HG03575 (cell line): Measurements from ENCODE around the gene GLUL.
"Not testable (repeated sequence)": the region's sequence is repeated elsewhere in the genome, so short reads cannot be mapped to it uniquely, and the experiment has no call there.

Source experiments
- ATAC-seq: cut with Tn5 transposase; IDR thresholded peaks from one replicate; pipeline ENCODE4 v1.9.1; 2021; ENCODE audit not compliant: unreplicated experiment, insufficient number of reproducible peaks, low FRiP score; ENCODE audit errors: extremely low read depth

The GLUL gene

DNA sequence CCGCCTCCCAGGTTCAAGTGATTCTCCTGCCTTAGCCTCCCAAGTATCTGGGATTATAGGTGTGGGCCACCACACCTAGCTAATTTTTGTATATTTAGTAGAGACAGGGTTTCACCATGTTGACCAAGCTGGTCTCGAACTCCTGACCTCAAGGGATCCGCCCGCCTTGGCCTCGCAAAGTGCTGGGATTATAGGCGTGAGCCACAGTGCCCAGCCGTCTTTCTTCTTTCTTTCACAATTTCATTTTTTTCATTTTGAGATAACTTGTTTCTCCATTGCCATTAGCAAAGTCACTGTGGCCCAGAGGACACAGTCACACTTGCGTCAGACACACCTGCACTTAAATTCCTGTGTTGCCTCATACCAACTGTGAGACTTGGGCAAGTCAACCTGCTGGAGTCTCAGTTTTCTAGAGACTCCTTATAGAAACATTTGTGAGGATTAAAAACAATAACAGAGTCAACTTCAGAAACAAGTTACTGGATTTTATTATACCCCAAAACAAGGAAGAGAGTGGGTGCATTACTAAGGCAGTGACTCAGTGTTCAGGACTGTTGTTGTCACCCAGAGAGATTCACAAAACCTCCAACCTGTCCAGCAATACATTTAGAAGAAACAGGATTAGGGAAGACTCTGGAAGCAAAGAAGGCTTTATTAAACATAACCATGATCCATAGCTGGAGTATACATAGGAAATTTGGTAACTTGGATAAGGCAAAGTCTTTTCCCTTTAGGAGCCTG lies 6.2 kb upstream of the GLUL start:
- no peak for ATAC-seq

DNA sequence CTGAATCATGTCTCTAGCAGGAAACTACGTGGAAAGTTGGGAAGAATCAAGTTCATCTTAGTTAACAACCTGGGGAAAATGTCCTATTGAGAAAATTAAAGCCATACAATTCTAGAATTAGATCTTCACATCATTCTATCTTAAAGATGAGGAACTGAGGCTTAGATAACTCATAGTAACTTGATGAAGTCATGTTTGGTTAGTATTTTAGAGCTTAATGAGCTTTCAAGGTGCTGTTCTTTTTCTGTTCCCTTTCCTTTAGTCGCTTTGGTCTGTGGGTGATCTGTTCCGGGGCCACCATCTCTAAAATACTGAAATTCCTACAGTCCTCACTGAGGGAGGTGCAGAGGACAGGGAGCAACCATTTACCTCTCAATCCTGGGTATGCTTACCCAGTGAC lies 4.3 kb upstream of the GLUL start:
- no peak for ATAC-seq

DNA sequence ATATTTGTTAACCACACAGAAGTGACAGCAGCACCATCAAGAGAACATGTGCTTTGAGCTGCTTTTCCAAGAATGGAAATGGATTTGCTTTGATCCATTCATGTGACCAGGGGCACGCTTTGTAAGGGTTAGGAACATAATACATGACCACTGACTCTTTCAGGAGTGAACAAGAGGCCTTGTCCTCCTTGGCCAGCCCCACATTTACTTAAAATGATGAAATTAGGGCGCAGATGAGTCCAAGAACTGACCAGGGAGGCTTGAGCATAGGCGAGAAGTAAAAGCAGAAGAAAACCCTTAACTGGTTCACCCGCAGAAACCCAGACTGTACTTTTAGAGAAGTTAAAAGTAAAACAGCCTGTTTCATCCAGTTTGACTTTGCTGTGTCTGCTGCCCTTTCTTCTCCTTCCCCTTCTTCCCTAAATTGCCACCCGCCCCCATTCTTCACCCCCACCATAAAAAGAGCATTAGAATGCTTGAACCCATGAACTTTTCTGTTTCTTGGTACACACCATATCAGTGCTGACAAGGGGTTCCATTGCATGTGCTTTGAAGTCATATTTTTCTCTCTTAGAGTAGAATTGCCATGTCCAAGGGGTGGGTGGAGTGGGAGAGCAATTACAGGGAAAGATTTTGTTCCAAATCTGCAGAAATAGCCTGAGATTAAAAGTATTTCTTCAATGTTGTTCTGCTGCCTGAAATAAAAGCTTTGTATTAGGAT lies 2.6 kb upstream of the GLUL start:
- no peak for ATAC-seq

DNA sequence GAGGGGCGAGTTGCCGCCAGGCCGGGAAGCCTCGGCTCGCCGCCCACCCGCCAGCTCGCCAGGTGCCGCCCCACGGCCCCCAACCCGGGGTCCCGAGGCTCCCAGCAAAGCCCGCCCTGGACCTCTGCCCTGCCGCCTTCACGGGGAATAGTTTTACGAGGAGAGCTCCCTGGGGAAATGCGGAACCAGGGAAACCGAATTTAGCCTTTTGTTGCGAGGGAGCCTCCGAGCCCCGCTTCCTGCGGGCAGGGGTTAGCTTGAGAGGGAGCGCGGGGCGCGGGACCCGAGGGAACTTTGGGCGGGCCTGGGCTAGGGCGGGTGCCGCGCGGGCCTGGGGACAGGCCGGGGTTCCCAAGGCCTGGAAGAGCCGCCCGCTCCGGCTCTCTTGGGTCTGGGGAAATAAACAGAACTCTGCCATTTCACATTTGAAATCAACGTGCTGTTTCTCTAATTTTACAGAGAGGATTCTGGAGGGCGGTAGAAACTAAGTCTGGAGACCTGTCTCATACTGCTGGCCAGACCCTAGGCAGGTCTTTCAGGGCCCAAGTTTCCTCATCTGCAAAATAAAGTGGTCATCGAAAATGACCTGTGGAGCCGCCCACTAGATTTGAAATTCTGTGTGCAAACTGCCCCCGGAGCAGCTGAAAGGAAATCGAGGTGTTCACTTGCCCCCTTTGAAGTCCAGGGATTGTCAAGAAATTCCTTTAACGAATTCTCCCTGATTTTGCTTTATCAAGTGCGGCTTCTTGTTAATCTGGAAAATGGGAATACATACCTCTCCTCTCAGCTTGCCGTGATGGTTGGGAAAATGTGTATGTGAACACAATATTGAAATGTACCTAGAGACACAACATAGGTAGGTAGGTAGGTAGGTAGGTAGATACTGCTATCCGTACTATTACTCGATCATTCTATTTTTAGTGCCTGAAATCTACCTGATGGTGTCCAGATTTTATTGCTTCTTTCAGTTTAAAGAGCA lies 749 bp upstream of the GLUL start:
- ATAC-seq, result no peak

DNA sequence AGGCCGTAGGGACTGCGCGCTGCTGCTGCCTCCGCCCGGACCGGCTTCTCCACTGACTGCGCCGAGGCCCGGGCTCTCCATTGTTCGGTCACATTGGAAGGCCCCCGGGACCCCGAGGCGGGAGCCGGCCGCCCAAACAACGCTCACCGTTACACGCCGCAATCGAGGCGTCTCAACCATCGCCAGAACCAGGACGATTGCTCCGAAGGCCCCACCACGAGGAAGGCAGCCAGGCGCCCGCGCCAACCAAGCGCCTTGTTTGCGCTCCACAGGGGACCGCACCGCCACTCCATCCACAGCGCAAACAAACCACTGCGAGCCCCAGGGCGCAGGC lies 595 bp downstream of the GLUL start:
- peak; percentile 24 for ATAC-seq

DNA sequence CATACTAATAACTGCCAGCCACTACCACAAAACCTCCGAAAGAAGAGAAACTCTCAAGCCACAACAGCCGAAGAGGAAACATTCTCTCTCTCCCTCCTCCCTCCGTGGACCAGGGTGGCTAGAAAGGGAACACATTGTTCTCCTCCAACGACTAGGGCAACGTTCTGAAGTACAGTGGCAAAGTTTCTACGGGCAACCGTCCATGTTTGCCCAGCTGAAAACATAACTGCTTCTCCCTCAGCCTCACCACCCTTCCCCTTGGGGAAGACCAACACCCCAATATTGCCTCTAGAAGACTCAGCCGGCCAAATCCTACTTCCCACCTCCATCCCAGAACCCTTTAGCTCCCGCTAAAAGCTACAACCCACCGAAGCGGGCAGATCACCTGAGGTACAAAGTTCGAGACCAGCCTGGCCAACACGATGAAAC lies 2.0 kb downstream of the GLUL start:
- no peak for ATAC-seq

DNA sequence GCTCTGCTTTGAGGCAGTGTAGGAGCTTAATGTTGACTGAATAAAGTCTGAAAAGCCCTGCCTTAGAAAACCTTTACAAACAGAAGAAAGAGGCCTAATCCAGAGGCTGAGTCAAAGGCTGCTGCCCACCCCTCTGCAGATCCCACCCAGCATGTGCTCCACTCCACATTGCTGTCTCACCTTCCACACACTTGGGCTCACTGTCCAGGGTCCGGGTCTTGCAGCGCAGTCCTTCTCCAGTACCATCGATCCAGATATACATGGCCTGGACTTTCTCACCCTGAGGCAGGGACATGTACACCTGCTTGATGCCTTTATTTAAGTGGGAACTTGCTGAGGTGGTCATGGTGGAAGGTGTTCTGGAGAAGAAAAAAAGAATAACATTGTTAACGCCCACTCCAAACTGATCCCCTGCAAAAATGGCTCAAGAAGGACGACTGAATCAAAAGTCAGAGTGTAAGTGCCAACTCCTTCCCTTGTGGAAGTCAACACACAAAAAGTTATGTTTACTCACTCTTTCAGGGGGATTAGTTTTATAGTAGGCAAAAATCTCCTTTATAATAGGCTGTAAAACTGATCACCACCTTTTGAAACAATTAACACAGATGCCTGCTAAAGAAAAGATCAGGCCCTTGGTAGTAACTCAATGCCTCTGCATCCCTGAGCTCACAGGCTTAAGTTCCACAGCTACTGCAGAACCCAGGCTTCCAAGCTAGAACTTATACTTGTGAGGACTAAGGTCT lies 3.0 kb downstream of the GLUL start:
- ATAC-seq, result no peak

DNA sequence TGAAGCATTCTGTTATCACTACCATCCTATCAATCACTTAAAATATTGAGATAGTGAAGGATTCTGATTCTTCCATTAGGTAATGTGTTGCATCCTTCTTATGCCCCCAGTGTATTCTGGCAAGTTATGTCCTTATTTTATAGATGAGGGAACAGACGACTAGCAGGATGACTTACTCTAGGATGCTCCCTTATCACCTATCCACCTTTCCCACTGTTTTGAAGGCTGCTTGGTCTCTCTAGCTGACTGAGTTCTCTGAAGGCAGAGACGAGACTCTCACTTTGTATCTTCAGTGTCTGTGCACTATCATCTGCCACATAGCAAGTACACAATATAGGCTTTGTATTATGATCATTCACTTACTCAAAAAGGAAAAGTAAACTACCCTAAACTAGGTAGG lies 4.0 kb downstream of the GLUL start:
- ATAC-seq, result no peak

DNA sequence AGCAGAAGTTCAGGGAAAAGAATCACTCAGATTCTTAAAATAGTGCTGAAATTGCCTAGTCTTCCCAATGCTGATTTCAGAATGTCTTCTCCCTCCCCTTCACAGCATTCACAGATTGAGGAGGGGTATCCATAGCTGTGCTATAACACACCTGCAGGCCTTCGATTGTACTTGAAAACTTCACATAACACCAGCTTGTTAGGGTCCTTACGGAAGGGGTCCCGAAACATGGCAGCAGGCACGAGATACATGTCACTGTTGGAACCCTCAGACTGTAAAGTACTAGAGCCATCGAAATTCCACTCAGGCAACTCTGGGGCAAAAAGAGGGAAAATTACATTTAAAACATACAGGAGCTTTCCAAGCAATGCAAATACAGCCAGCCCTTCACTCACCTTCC lies 4.6 kb downstream of the GLUL start:
- ATAC-seq, result no peak

DNA sequence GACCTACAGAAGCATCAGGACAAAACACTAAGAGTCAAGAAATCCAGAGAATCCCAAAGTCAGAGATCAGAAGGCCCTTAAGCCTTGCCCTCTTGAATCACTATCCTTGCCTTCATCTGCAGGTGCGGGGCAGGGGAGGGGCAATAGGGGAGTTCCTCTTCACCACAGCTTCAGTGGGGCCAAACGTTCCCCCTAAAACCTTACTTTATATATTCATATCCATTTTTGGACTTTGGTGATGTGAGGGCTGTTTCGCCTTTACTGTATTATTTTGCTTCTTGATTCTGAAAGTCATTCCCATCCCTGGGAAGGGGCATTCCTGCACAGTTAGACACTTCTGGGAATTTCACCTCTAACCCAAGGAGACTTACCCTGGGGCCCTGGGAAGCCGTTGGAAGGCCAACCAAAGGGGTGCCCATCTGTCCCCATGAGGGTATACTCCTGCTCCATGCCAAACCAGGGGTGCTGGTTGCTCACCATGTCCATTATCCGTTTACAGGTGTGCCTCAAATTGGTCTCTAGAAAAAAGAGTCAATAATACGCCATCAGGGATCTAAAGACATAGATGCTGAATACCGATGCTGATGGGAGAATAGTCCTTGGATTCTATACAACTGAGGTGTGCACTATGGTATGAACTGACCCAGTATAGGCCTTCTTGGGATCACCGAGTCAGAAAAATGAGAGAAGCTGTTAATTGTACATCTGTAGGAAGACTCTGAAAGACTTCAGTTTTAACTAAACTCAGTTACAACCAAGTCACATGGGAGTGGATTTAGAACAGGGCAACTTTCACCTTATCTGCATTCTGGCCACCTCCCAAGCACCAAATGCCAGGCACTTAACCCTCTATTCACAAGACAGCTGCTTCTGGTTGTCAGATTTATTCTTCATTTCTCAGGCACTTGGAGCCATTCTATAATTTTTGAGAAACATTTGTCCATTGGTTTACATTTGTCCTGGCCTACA lies 5.4 kb downstream of the GLUL start:
- no peak for ATAC-seq

DNA sequence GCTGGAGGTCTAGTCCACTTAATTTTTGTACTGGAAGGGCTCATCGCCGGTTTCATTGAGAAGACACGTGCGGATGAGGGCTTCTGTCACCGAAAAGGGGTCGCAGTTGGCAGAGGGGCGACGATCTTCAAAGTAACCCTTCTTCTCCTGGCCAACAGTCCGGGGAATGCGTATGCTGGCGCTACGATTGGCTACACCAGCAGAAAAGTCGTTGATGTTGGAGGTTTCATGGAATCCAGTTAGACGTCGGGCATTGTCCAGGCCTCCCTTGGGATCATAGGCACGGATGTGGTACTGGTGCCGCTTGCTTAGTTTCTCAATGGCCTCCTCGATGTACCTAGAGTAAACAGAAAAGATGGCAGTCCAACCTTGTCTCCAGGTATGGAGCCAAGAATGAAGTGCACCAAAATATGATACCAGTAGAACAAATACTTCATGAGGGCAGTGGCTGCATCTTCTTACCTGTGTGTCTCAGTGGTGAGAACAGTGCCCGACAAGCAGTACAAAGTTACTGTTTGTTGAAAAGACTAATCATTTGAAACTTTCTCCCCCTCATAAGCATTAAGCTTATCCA lies 7.1 kb downstream of the GLUL start:
- no peak for ATAC-seq

DNA sequence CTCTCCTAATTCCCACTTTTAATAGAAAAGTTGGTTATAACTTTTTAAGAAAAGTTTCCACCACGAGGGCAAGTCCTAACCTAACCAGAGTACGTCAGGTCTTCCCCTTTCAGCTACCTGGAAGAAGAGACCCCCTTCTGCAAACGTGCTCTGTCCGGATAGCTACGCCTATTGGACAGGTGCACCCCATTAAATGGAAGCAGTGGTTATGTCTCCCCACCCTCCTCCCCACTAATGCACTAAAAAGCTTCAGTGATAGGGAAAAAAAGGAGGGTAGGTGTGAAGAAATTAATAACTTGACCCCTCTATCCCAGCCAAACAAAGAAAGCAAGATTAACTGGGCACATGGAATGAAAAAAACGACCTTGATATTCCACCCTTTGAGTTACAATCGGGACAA lies 7.7 kb downstream of the GLUL start:
- ATAC-seq, result no peak

DNA sequence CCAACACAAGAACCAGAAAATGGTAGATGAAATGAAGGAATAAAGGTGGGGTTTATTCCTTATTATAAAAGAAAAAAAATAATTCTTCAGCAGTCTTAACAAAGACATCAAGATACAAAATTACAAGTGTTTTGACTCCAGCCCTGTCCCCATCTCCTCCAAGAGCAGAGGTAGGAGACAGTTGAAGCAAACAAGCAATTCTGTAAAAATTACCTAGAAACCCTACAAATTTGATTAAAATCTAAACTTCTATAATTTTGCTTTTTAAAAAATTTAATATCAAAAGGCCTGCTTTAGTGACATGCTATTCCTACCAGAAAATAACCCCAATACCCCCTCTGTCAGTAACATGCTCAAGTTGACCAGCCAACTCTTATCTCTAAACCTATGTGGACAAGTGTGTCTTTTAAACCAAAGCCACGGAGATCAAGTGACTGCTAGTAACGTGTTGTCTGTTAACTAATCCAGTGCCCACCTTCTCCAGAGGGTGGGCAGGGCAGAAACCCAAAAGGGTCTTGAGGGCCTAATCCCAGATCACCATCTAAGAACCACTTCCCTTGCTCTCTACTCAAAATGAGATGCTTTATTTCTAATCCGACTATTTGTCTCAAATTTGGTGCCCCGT lies 8.4 kb downstream of the GLUL start:
- no peak for ATAC-seq

DNA sequence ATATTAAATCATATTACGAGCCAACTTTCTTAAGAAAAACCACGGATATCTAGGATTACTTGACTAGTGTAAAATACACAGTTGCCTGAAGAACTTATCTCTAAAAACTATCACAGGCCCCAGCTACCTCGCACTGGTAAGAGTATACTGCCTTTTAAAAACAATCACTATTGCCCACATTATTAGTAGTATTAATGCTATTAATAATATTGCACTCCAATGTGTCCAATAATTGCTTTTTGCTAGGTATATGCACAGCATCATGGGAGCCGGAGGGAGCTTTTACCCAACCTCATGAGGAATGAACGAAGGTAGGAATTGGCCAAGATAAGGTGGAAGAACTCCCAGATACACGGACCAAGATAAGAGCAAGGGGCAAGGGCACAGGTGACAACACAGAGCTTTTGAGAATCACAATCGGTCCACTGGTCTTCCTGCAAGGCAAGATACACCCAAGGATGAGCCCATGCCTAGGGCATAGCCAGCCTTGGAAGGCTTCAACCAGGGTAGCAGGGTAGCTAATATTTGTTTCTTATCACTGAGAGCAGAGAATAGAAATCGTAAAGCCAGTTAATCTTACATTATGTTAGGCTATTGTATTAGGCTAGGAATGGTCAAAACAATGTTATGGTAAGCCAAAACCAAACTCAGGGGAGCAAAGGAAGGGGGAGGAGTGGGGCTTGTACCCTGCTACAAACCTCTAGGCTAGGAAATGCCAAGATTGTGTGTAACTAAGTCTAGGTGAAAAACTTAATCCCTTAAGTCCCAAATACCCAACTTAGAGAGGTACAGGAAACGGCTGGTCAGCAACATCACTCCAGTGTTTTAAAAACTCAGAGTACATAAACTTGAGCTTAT lies 9.4 kb downstream of the GLUL start:
- ATAC-seq, result no peak

DNA sequence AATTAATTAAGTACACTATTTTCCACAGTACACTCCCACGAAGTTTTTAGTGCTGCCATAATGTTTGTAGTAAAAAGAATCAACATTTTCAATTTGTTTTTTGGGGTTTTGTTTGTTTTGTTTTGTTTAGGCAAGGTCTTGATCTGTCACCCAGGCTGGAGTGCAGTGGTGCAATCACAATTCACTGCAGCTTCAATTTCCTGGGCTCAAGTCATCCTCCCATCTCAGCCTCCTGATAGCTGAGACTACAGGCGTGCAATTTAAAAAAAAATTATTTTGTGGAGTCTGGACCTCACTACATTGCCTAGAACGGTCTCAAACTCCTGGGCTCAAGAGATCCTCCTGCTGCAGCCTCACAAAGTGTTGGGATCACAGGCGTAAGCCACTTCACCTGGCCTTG lies 11.4 kb downstream of the GLUL start:
- ATAC-seq, result no peak

DNA sequence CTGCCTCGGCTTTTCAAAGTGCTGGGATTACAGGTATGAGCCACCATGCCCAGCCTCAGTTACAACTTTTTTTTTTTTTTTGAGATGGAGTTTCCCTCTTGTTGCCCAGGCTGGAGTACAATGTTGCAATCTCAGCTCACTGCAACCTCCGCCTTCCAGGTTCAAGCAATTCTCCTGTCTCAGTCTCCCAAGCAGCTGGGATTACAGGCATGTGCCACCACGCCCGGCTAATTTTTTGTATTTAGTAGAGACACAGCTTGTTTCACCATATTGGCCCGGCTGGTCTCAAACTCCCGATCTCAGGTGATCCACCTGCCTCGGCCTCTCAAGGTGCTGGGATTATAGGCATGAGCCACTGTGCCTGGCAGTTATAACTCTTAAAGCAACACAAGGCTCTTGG lies 11.8 kb downstream of the GLUL start:
- ATAC-seq, result not testable (repeated sequence)
